NCI-H187 (cell line): Measurements from ENCODE around the gene TSR1.
"Not testable (repeated sequence)": the region's sequence is repeated elsewhere in the genome, so short reads cannot be mapped to it uniquely, and the experiment has no call there.

Experiments
- DNase-seq, 2 experiments: peaks; one replicate each; lab custom pipeline; 2025; lab: John Stamatoyannopoulos, UW

TSR1 gene

GRCh38 chr17:2336852-2337543 lies 741 bp upstream of the TSR1 start, which contains the start of gene SGSM2:
Gene SGSM2, plus strand, starts transcription at chr17:2337501. Its CDS starts 188 bp downstream, at chr17:2337689.
- DNase-seq, result peak; percentile 12 to 20

GRCh38 chr17:2335726-2336214 lies 487 bp downstream of the TSR1 start:
- DNase-seq, result no peak

- no peak for DNase-seq
Observed at GRCh38 chr17:2331303-2331702, 5.0 kb downstream of the TSR1 start.

DNA sequence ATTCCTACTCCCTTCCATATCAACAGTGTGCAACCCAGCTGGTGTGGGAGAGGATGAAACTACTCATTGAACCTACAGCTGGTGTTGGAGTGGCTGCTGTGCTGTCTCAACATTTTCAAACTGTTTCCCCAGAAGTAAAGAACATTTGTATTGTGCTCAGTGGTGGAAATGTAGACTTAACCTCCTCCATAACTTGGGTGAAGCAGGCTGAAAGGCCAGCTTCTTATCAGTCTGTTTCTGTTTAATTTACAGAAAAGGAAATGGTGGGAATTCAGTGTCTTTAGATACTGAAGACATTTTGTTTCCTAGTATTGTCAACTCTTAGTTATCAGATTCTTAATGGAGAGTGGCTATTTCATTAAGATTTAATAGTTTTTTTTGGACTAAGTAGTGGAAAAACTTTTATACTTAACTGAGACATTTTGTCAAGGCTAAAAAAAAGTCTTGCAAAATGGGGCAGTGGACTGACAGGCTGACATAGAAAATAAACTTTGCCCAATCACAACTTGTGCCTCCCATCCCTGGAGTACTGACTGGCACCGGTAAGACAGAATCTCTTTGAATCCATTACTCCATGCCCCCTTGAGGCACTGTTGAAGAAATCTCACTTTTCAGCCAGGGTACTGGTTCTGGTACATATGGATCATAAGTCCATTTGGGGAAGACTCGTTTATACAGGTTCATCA lies 12.5 kb downstream of the TSR1 start:
- DNase-seq, result no peak

DNA sequence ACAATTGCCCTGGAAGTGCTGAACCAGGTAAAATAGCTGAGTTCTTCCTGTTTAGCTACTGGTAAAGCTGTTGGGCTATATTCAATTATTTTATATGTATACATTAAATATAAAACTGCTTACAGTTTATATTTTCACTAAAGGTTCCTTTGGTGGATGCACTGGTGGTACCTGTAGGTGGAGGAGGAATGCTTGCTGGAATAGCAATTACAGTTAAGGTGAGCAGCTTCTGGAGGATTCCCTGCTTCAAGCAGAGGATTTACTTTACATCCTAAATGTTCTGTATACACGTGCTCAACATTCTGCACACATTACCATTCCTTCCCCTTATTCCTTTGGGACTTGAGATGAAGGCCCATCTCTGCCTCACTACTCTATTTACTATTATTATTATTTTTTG lies 14.9 kb downstream of the TSR1 start:
- DNase-seq, result no peak

- no peak for DNase-seq
Observed at GRCh38 chr17:2319051-2319450, 17.2 kb downstream of the TSR1 start.

GRCh38 chr17:2317796-2318195 lies 18.5 kb downstream of the TSR1 start:
- DNase-seq, result no peak

GRCh38 chr17:2316916-2317205 lies 19.4 kb downstream of the TSR1 start:
- DNase-seq, result not testable (repeated sequence)

DNA sequence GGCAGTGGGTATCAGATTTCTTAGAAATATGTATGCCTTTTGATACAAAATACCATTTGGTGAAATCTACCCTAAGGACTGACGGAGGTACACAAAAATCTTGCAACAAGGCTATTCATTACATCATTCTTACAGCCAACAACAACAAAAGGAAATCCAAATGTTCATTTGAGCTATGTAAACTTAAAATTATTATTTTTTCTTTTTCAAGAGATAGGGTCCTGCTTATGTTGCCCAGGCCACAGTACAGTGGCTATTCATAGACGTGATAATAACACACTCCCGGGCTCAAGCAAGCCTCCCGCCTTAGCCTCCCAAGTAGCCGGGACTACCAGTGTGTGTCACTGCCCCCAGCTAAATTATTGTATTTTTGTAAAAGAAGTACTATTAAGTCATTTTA lies 23.5 kb downstream of the TSR1 start:
- DNase-seq, result no peak

DNA sequence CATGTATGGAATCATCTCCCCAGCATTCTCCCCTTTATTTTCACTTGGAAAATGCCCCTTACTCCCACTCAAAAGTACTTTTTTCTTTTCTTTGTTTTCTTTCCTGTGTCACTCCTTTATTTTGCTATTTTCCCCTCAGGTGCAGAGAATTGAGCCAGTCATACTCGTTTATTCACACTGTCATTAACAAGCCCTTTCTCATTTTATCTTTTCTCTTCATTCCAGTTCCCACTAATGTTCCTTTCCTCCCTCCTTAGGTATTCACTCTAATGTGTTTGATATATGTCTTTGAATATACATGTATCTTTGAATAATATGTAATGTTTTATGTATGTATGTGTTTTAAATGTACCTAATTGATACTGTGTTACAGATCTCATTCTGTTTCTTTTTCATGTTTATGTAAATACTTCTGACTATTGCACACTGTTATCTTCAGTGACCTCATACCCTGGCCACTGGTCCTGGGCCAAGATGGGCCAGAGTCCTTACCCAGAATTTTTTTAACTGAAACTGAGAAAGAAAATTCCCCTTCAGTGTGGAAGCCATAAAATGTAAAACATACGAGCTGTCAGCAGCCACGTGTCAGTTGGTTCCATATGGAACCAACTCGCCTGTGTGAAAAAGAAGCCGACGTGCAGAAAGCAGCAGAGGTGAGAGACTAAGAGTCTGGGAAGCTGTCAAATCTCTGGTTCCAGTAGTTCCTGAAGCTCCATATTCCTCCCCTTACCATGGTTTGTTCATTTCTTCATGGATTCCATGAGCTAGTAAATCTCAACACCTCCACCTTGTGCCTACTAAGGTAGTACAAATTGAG lies 26.7 kb downstream of the TSR1 start:
- no peak for DNase-seq

DNA sequence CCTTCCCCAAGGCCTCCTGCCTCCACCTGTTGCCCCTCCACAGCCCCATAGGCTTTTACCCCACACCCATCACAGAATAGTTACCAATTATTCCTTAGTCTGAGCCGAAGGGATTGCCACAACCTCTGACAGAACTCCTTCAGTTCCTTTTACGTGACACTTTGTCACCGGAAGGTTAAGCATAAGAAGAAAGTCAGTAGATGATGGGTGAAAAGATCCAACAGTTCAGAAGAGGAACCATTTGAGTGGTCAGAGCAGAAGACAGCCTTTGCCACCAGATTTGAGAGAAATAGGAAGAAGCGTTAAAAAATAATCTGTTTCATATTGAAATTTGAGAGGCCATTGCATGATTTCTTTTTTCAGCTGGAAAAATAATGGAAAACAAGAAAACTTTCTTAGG lies 31.3 kb downstream of the TSR1 start:
- DNase-seq, result no peak

GRCh38 chr17:2303204-2304188 lies 32.8 kb downstream of the TSR1 start, which contains the start of the genes SMG6 and SRR:
Gene SMG6, minus strand, starts transcription at chr17:2303785. Its CDS starts 65 bp downstream, at chr17:2303720.
Gene SRR, plus strand, starts transcription at chr17:2303950. Its CDS starts 11,611 bp downstream, at chr17:2315561.
- DNase-seq, result peak; percentile 32 to 76

GRCh38 chr17:2302778-2303203 lies 33.5 kb downstream of the TSR1 start:
- no peak for DNase-seq

- no peak for DNase-seq
Observed at GRCh38 chr17:2299756-2300155, 36.5 kb downstream of the TSR1 start.

DNA sequence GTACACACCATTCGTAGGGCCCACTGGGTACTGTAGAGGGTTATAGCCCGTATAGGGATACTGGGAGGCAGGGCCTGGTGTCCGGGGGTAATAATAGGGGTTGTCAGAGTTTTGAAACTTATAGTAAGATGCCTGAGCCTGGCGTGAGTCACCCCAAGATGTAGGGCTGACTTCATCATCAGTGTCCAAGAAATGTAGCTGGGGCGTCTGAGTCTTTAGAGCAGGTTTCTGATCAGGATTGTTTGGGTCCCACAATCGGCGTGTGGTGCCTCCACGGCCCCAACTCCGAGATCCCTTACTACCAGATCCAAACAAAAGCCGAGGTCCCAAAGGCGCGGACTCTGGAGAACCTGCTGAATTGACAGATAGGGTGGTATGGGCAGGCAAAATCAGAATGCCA lies 37.1 kb downstream of the TSR1 start:
- DNase-seq, result no peak

DNA sequence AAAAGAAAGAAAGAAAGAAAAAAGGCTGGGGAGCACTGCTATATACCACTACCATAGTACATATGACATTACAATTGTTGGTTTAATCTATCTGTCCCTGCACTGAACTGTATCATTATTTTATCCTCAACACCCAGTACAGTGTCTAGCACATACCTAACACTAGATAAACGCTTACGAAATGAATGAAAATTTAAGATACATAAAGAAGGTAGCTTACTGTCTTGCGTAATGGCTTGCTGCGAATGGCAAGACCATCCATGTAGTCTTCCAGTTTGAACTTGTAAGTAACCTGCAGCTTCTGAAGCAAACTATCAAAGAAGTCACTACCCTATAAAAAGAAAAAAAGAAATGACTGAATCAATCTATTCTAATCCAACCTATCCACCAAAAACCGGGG lies 39.2 kb downstream of the TSR1 start:
- DNase-seq, result no peak

- DNase-seq, result no peak
Observed at GRCh38 chr17:2295575-2295974, 40.7 kb downstream of the TSR1 start.

DNA sequence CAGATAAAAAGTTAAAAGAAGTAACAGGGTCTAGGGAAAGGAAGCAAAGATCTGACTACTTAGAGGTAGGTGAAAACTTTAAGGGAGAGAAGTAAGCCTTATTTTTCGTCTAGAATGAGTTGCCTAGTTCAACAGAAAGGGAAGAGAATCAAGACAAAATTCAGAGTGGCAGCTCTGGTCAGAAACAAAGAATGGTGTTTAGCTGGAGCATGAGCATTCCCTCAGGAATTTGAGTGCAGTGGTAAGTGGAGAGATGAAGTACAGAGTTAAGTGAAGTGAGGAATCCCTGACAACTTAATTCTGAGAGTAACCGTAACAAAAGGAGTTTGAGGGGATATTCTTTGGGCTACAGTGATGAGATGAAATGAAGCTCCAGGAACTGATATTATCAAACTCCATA lies 44.2 kb downstream of the TSR1 start:
- DNase-seq, result no peak

- DNase-seq, result no peak
Observed at GRCh38 chr17:2289878-2290478, 46.3 kb downstream of the TSR1 start.

DNA sequence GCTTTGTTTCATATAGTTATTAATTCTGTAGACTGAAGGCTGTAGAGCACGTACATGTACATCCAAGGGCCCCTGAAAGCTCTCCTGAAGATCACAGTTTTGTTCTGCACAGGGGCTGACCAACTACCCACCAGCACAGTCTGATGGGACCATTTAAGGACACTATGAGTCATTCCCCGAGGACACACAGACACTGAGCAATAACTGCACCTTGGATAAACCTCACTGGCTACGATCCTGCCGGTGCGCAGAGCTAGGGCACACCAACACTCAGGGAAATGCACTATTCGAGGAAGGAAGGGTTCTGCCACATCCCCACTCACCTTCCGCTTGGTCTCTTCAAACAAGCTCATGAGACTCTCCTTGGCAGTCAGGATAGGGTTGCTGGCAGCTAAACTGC lies 53.0 kb downstream of the TSR1 start:
- no peak for DNase-seq

DNA sequence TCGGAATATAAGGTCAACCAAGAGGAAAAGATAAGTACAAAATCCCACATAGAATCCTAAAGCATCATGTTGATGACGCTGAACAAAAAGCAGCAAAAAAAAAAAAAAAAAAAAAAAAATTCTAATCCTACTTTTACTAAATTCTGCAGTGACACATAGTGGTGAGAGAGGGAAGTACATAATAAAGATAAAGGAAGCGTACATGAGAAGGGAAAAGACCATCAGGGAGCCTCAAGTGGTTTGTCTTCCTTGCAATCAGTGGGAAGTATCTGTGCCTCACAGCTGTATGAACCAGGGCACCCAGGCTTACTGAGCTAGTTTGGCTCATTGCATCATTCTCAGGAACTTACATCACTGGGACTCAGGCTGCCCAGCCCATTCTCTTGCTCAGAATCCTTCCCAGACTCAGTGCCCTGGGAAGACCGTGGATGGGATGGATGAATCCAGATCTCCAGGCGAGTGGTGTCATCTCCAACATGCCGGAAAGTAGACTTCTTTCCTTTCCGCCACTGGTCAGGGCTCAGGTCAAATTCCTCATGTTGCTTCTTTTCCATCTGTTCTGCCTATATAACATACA lies 53.9 kb downstream of the TSR1 start:
- DNase-seq, result no peak
